GM18502 (cell line): ENCODE data around the gene RBM12.
A peak's percentile ranks its signal among the peaks of the same experiment; 100 is the strongest.

Source experiments
- ATAC-seq: cut with Tn5 transposase; IDR thresholded peaks from one replicate; pipeline ENCODE4 v1.9.1; 2021; ENCODE audit warnings: mild to moderate bottlenecking; ENCODE audit not compliant: unreplicated experiment, poor library complexity

The RBM12 gene

GRCh38 chr20:35625584-35626385, 38.9 kb downstream of the RBM12 start:
- no peak for ATAC-seq

- ATAC-seq, result no peak
Observed at GRCh38 chr20:35621560-35621946, 43.1 kb downstream of the RBM12 start.

GRCh38 chr20:35620818-35621559, 43.7 kb downstream of the RBM12 start:
- ATAC-seq, result no peak

- peak; percentile 37 for ATAC-seq
Observed at GRCh38 chr20:35619196-35620095, 45.3 kb downstream of the RBM12 start.

GRCh38 chr20:35618263-35619131, 46.2 kb downstream of the RBM12 start:
- no peak for ATAC-seq

GRCh38 chr20:35617397-35618262, 47.1 kb downstream of the RBM12 start:
- ATAC-seq, result no peak

- no peak for ATAC-seq
Observed at GRCh38 chr20:35616465-35617396, 48.0 kb downstream of the RBM12 start.

- ATAC-seq, result peak; percentile 76
Observed at GRCh38 chr20:35615667-35616464, 48.8 kb downstream of the RBM12 start, which contains the start of gene SPAG4. TSS of gene SPAG4 (plus strand) at chr20:35615829. CDS start at chr20:35616004, 175 bp downstream.

GRCh38 chr20:35611482-35611881, 53.2 kb downstream of the RBM12 start:
- ATAC-seq, result no peak

- ATAC-seq, result no peak
Observed at GRCh38 chr20:35610833-35611427, 53.8 kb downstream of the RBM12 start.

- no peak for ATAC-seq
Observed at GRCh38 chr20:35607003-35607735, 57.5 kb downstream of the RBM12 start.

GRCh38 chr20:35606127-35606526, 58.6 kb downstream of the RBM12 start:
- no peak for ATAC-seq

- no peak for ATAC-seq
Observed at GRCh38 chr20:35604449-35604747, 60.3 kb downstream of the RBM12 start.

- no peak for ATAC-seq
Observed at GRCh38 chr20:35603695-35604448, 60.8 kb downstream of the RBM12 start.

- no peak for ATAC-seq
Observed at GRCh38 chr20:35602851-35603495, 61.7 kb downstream of the RBM12 start.
